Motor neuron (in vitro differentiated cells): ENCODE results near the gene SPTLC3. TPM values are rescaled to one million over a fixed set of nuclear protein-coding genes. Genes with fewer than 3 reads are reported as not detected.

Experiments
- ATAC-seq, 8 experiments: fragments of 200-7000 bp; cut with Tn5 transposase; replicated peaks in 6 of 8; 2 replicates each; pipeline ENCODE4 v1.8.0; 2021; ENCODE audit warnings: mild to moderate bottlenecking in 8 of 8, moderate library complexity in 8 of 8
- H3K27ac ChIP-seq, 2 donors: fragments of 250-450 bp; sonication (Bioruptor Pico); 2 replicates each; pipeline ENCODE4 v1.9.0; 2021; ENCODE audit warnings: antibody characterized with exemption in 2 of 2, mild to moderate bottlenecking in 2 of 2, moderate library complexity in 1 of 2
- H3K4me1 ChIP-seq, 2 donors: fragments of 250-450 bp; sonication (Bioruptor Pico); replicated peaks in 1 of 2; 2 replicates each; pipeline ENCODE4 v1.6.1; 2021; ENCODE audit warnings: antibody characterized with exemption in 2 of 2, mild to moderate bottlenecking in 2 of 2, moderate library complexity in 1 of 2
- H3K4me3 ChIP-seq, 5 donors: fragments of 250-450 bp; sonication (Bioruptor Pico); 2 replicates each; pipeline ENCODE4 v1.9.0; 2021; ENCODE audit warnings: antibody characterized with exemption in 5 of 5, mild to moderate bottlenecking in 5 of 5, moderate library complexity in 4 of 5
- WGBS, 10 experiments: fragments of 450-650 bp; shearing (Covaris generic); methylation state at CpG; one replicate each; pipeline ENCODE4 v1.0.0; 2022; 5-methylcytosine and 5-hydroxymethylcytosine counted together
- in situ Hi-C, 9 experiments: fragments of 400-800 bp; cut with MboI; loops; one replicate each; pipeline ENCODE4 v1.15.0; 2021; ENCODE audit warnings: low sequenced_read_pairs in 9 of 9, low pct_unique_long_range_greater_than_20kb in 2 of 9; ENCODE audit not compliant: unreplicated experiment in 9 of 9
- total RNA-seq, 8 experiments: library from RNA; unstranded; fragments of 300-600 nt; gene quantifications; 2 replicates each; pipeline versions ENCODE4 v1.2.3 to v1.2.4, GENCODE V29; 2022

The SPTLC3 gene
- total RNA-seq, 8 experiments from 2014 or later: 0.04 to 4.8 (median 0.78) TPM

- no peaks in the 10 kb centered on the region for H3K4me1 ChIP-seq
- ATAC-seq: no peak
- H3K4me3 ChIP-seq: no peak overlapping the region
- H3K27ac ChIP-seq: no peak overlapping the region
- in situ Hi-C loops: loop anchor here in 3 of 9 experiments (25.0 kb wide), 2 partner anchors 122 to 397 kb away; no protein-coding TSS in a partner anchor
- 56 to 100% (median 83%) methylated on average over 1 of the region's 1 CpG; no CpG with 5 or more reads in 4 of the 10 experiments for WGBS, 10 experiments
Observed at GRCh38 chr20:13140775-13141174, 132.0 kb downstream of the SPTLC3 start.

- in situ Hi-C loops: loop anchor here in 3 of 9 experiments (25.0 kb wide), 2 partner anchors 121 to 396 kb away; no protein-coding TSS in a partner anchor
- Histone ChIP-seq H3K4me1 (no peaks in the 10 kb centered on the region), H3K27ac (no peak overlapping the region), H3K4me3 (no peak overlapping the region)
- ATAC-seq: peak in 3 of 8 experiments; percentile 23 to 76 (median 71)
- 0 to 100% (median 40%) methylated on average over 1 to 3 of the region's 3 CpGs; no CpG with 5 or more reads in 1 of the 10 experiments for WGBS, 10 experiments
Observed at GRCh38 chr20:13141546-13141945, 132.8 kb downstream of the SPTLC3 start.

GRCh38 chr20:13142143-13142542 lies 133.4 kb downstream of the SPTLC3 start:
- Histone ChIP-seq H3K4me3 (no peak overlapping the region), H3K4me1 (no peaks in the 10 kb centered on the region), H3K27ac (no peak overlapping the region)
- no peak for ATAC-seq
- in situ Hi-C loops: loop anchor here in 3 of 9 experiments (25.0 kb wide), 2 partner anchors 120 to 395 kb away; no protein-coding TSS in a partner anchor
- WGBS, 10 experiments: 0 to 100% (median 100%) methylated on average over 1 of the region's 1 CpG; no CpG with 5 or more reads in 1 of the 10 experiments

GRCh38 chr20:13147071-13147963 lies 138.5 kb downstream of the SPTLC3 start:
- Histone ChIP-seq H3K27ac (no peak overlapping the region), H3K4me3 (no peak overlapping the region), H3K4me1 (no peaks in the 10 kb centered on the region)
- in situ Hi-C loops: loop anchor here in 3 of 9 experiments (25.0 kb wide), 2 partner anchors 115 to 390 kb away; no protein-coding TSS in a partner anchor
- peak in 3 of 8 experiments; percentile 75 to 93 (median 90) for ATAC-seq
- 0 to 86% (median 47%) methylated on average over 1 to 7 of the region's 8 CpGs for whole genome bisulfite sequencing, 10 experiments

- ATAC-seq: no peak
- in situ Hi-C loops: loop anchor here in 3 of 9 experiments (25.0 kb wide), 2 partner anchors 114 to 389 kb away; no protein-coding TSS in a partner anchor
- 14 to 90% (median 69%) methylated on average over 1 to 3 of the region's 3 CpGs for WGBS, 10 experiments
- no peak overlapping the region for H3K4me3 ChIP-seq
- H3K27ac ChIP-seq: no peak overlapping the region
- no peaks in the 10 kb centered on the region for H3K4me1 ChIP-seq
Observed at GRCh38 chr20:13147971-13148370, 139.2 kb downstream of the SPTLC3 start.

GRCh38 chr20:13148402-13148801 lies 139.6 kb downstream of the SPTLC3 start:
- Histone ChIP-seq H3K27ac (no peak overlapping the region), H3K4me1 (no peaks in the 10 kb centered on the region), H3K4me3 (no peak overlapping the region)
- 14 to 88% (median 72%) methylated on average over 2 to 4 of the region's 4 CpGs; no CpG with 5 or more reads in 4 of the 10 experiments for WGBS, 10 experiments
- ATAC-seq: peak in 3 of 8 experiments; percentile 12 to 84 (median 39)
- in situ Hi-C loops: loop anchor here in 3 of 9 experiments (25.0 kb wide), 2 partner anchors 114 to 389 kb away; no protein-coding TSS in a partner anchor

- WGBS, 10 experiments: 0 to 100% (median 100%) methylated on average over 1 to 2 of the region's 2 CpGs
Observed at GRCh38 chr20:13148961-13149360, 140.2 kb downstream of the SPTLC3 start.

GRCh38 chr20:13149371-13150105 lies 140.8 kb downstream of the SPTLC3 start:
- no peak overlapping the region for H3K27ac ChIP-seq
- H3K4me1 ChIP-seq: no peaks in the 10 kb centered on the region
- WGBS, 10 experiments: 45 to 100% (median 76%) methylated on average over 1 to 8 of the region's 8 CpGs
- ATAC-seq: no peak
- no peak overlapping the region for H3K4me3 ChIP-seq
- in situ Hi-C loops: loop anchor here in 3 of 9 experiments (25.0 kb wide), 2 partner anchors 113 to 388 kb away; no protein-coding TSS in a partner anchor

More at GRCh38 chr20:13148961-13149360, 140.2 kb downstream of the SPTLC3 start:
- no peak overlapping the region for H3K4me3 ChIP-seq
- H3K27ac ChIP-seq: no peak overlapping the region
- H3K4me1 ChIP-seq: no peaks in the 10 kb centered on the region
- in situ Hi-C loops: loop anchor here in 3 of 9 experiments (25.0 kb wide), 2 partner anchors 113 to 388 kb away; no protein-coding TSS in a partner anchor
- ATAC-seq: no peak

- 13 to 70% (median 57%) methylated on average over 1 to 3 of the region's 4 CpGs; no CpG with 5 or more reads in 3 of the 10 experiments for WGBS, 10 experiments
- H3K27ac ChIP-seq: no peak overlapping the region
- ATAC-seq: peak in 1 of 8 experiments; percentile 34
- no peaks in the 10 kb centered on the region for H3K4me1 ChIP-seq
- no peak overlapping the region for H3K4me3 ChIP-seq
- in situ Hi-C loops: no loop called here
Observed at GRCh38 chr20:13158369-13158768, 149.6 kb downstream of the SPTLC3 start.

- in situ Hi-C loops: no loop called here
- WGBS, 10 experiments: 46 to 94% (median 88%) methylated on average over 3 to 9 of the region's 9 CpGs; no CpG with 5 or more reads in 1 of the 10 experiments
Observed at GRCh38 chr20:13159889-13160288, 151.1 kb downstream of the SPTLC3 start.

GRCh38 chr20:13165203-13165602 lies 156.4 kb downstream of the SPTLC3 start:
- Histone ChIP-seq H3K4me1 (no peaks in the 10 kb centered on the region), H3K4me3 (no peak overlapping the region), H3K27ac (no peak overlapping the region)
- in situ Hi-C loops: no loop called here
- WGBS, 10 experiments: 0 to 83% (median 45%) methylated on average over 1 to 4 of the region's 4 CpGs
- peak in 2 of 8 experiments; percentile 37 to 74 for ATAC-seq

More at GRCh38 chr20:13159889-13160288, 151.1 kb downstream of the SPTLC3 start:
- Histone ChIP-seq H3K4me3 (no peak overlapping the region), H3K27ac (no peak overlapping the region), H3K4me1 (no peaks in the 10 kb centered on the region)
- no peak for ATAC-seq

GRCh38 chr20:13166011-13166410 lies 157.2 kb downstream of the SPTLC3 start:
- Histone ChIP-seq H3K4me3 (no peak overlapping the region), H3K27ac (no peak overlapping the region), H3K4me1 (no peaks in the 10 kb centered on the region)
- in situ Hi-C loops: no loop called here
- WGBS, 10 experiments: 0 to 78% (median 45%) methylated on average over 2 to 5 of the region's 5 CpGs; no CpG with 5 or more reads in 3 of the 10 experiments
- peak in 3 of 8 experiments; percentile 35 to 42 (median 41) for ATAC-seq
